Measurements from ENCODE around the gene ADAMTSL1.

Gene ADAMTSL1

GRCh38 chr9:18754537-18754936 lies 280.6 kb downstream of the ADAMTSL1 start:
- no peak overlapping the region for H3K4me3 ChIP-seq (ENCODE audit: low read length)
- no peak for TF ChIP-seq CTCF (conservative IDR thresholded peaks at IDR 0.05; ENCODE audit: low read depth, low read length)
- no peak for DNase-seq (ENCODE audit: low read depth)

- TF ChIP-seq CTCF (conservative IDR thresholded peaks at IDR 0.05; ENCODE audit: low read depth, low read length) = no peak
- H3K4me3 ChIP-seq (ENCODE audit: low read length) = no peak overlapping the region
- no peak for DNase-seq (ENCODE audit: low read depth)
Measured at GRCh38 chr9:18755263-18755662, 281.3 kb downstream of the ADAMTSL1 start.

GRCh38 chr9:18756712-18757125 lies 282.8 kb downstream of the ADAMTSL1 start:
- H3K4me3 ChIP-seq (ENCODE audit: low read length) = no peak overlapping the region
- no peak for DNase-seq (ENCODE audit: low read depth)
- TF ChIP-seq CTCF (conservative IDR thresholded peaks at IDR 0.05; ENCODE audit: low read depth, low read length) = no peak

- no peak for TF ChIP-seq CTCF (conservative IDR thresholded peaks at IDR 0.05; ENCODE audit: low read depth, low read length)
- H3K4me3 ChIP-seq (ENCODE audit: low read length) = no peak overlapping the region
- DNase-seq (ENCODE audit: low read depth) = no peak
Measured at GRCh38 chr9:18759827-18760226, 285.9 kb downstream of the ADAMTSL1 start.

GRCh38 chr9:18761742-18762300 lies 287.9 kb downstream of the ADAMTSL1 start:
- TF ChIP-seq CTCF (conservative IDR thresholded peaks at IDR 0.05; ENCODE audit: low read depth, low read length) = no peak
- H3K4me3 ChIP-seq (ENCODE audit: low read length) = no peak overlapping the region
- DNase-seq (ENCODE audit: low read depth) = no peak

GRCh38 chr9:18766989-18767550 lies 293.1 kb downstream of the ADAMTSL1 start:
- no peak for DNase-seq (ENCODE audit: low read depth)
- H3K4me3 ChIP-seq (ENCODE audit: low read length) = no peak overlapping the region
- TF ChIP-seq CTCF (conservative IDR thresholded peaks at IDR 0.05; ENCODE audit: low read depth, low read length) = no peak

- H3K4me3 ChIP-seq (ENCODE audit: low read length) = no peak overlapping the region
- no peak for TF ChIP-seq CTCF (conservative IDR thresholded peaks at IDR 0.05; ENCODE audit: low read depth, low read length)
- DNase-seq (ENCODE audit: low read depth) = no peak
Measured at GRCh38 chr9:18768951-18769622, 295.1 kb downstream of the ADAMTSL1 start.
